Measurements from ENCODE around the gene DHRS7. TPM values are rescaled to one million over a fixed set of nuclear protein-coding genes. Genes with fewer than 3 reads are reported as not detected.

DHRS7 gene
- total and polyA plus RNA-seq, 9 of the 15 experiments (the other 6 are each of a cell fraction or from before 2014, with no cell fraction given): 10.2 to 20.1 (median 15.7) TPM

- ChIA-PET POLR2A (no interaction called here), CTCF (ENCODE audit: low intra/inter-chr PET ratio) (no interaction called here)
- H3K79me2 ChIP-seq (ENCODE audit: control insufficient read depth, insufficient read depth, low read length): no peaks in the 10 kb centered on the region
- no peak overlapping the region for H3K9ac ChIP-seq (ENCODE audit: insufficient read depth in 1 of 2, low read depth in 2 of 2, low read length in 2 of 2)
- in situ Hi-C loops (cut with MboI) (no loop called here), intact Hi-C loops (cut with micrococcal nuclease) (no loop called here)
- H3K9me3 ChIP-seq (replicated peaks; ENCODE audit: control insufficient read depth, insufficient read depth, low read depth, low read length): no peaks in the 10 kb centered on the region
- H2AFZ ChIP-seq (ENCODE audit: low read depth, low read length): no peak overlapping the region
- H3K4me1 ChIP-seq (replicated peaks in 1 of 2; ENCODE audit: control insufficient read depth in 2 of 2, insufficient read depth in 2 of 2, low read length in 2 of 2): no peaks in the 10 kb centered on the region
- H3K27ac ChIP-seq (ENCODE audit: extremely low read depth, low read depth, low read length): no peak overlapping the region
- H4K20me1 ChIP-seq (replicated peaks; ENCODE audit: control insufficient read depth, insufficient read depth, low read length): no peaks in the 10 kb centered on the region
- H3K4me3 ChIP-seq: no peak overlapping the region
- H3K9me1 ChIP-seq (ENCODE audit: control insufficient read depth, insufficient read depth, low read length): no peaks in the 10 kb centered on the region
- BruUV-seq (replicated peaks): no TSS peak
- TF ChIP-seq NCOA2 (IDR thresholded peaks at IDR 0.05; ENCODE audit: partially characterized antibody in 2 of 2) (no peak), IRF2 (CRISPR knock-in tag; IDR thresholded peaks at IDR 0.05) (no peak), PBX2 (CRISPR knock-in tag; IDR thresholded peaks at IDR 0.05; ENCODE audit: low read depth) (no peak), PBX2 (tag; conservative IDR thresholded peaks at IDR 0.05; ENCODE audit: low read depth) (no peak), ZNF655 (CRISPR knock-in tag; IDR thresholded peaks at IDR 0.05) (no peak), ETV1 (tag; conservative IDR thresholded peaks at IDR 0.05; ENCODE audit: low read depth) (no peak), PHB (CRISPR knock-in tag; IDR thresholded peaks at IDR 0.05) (no peak), BRD4 (IDR thresholded peaks at IDR 0.05) (no peak), ZFP30 (CRISPR knock-in tag; IDR thresholded peaks at IDR 0.05; ENCODE audit: borderline replicate concordance) (no peak), POLR2A (conservative IDR thresholded peaks at IDR 0.05) (no peak), PHF21A (IDR thresholded peaks at IDR 0.05; ENCODE audit: borderline replicate concordance, low read depth) (no peak), ZBTB1 (CRISPR knock-in tag; IDR thresholded peaks at IDR 0.05; ENCODE audit: borderline replicate concordance, low read depth) (no peak), SFPQ (IDR thresholded peaks at IDR 0.05; ENCODE audit: low read depth, low read length) (no peak), ESRRB (CRISPR knock-in tag; IDR thresholded peaks at IDR 0.05; ENCODE audit: borderline replicate concordance) (no peak), ZNF764 (CRISPR knock-in tag; IDR thresholded peaks at IDR 0.05; ENCODE audit: low read depth) (no peak), CBX2 (IDR thresholded peaks at IDR 0.05; ENCODE audit: insufficient read depth, low read length, poor library complexity, severe bottlenecking) (no peak), ZBTB26 (CRISPR knock-in tag; IDR thresholded peaks at IDR 0.05) (no peak)
- DNase-seq (ENCODE audit: extremely low read depth in 1 of 4, low spot score in 3 of 4) (no peak), FAIRE-seq (no peak), ATAC-seq (no peak)
- 22% methylated on average over 3 of the region's 3 CpGs for WGBS (ENCODE audit: insufficient coverage, low coverage, missing lambda C conversion rate)
- H3K4me2 ChIP-seq (ENCODE audit: insufficient read depth, low read length): no peak overlapping the region
- H3K36me3 ChIP-seq (ENCODE audit: control insufficient read depth, insufficient read depth, low read length): no peaks in the 10 kb centered on the region
- H3K27me3 ChIP-seq (ENCODE audit: control insufficient read depth in 2 of 2, insufficient read depth in 2 of 2, low read length in 2 of 2): no peaks in the 10 kb centered on the region
Measured at GRCh38 chr14:60179431-60179869, 14.3 kb upstream of the DHRS7 start.
